HG03095 (cell line): Measurements from ENCODE around the gene NMNAT2.
"Not testable (repeated sequence)": the region's sequence is repeated elsewhere in the genome, so short reads cannot be mapped to it uniquely, and the experiment has no call there.

Experiments used
- ATAC-seq: cut with Tn5 transposase; IDR thresholded peaks from one replicate; pipeline ENCODE4 v1.9.1; 2021; ENCODE audit warnings: moderate library complexity; ENCODE audit not compliant: unreplicated experiment

Gene NMNAT2

GRCh38 chr1:183419399-183419798 is 1.2 kb upstream of the NMNAT2 start:
- ATAC-seq: no peak

- no peak for ATAC-seq
Measured at GRCh38 chr1:183418696-183419095, 516 bp upstream of the NMNAT2 start.

DNA sequence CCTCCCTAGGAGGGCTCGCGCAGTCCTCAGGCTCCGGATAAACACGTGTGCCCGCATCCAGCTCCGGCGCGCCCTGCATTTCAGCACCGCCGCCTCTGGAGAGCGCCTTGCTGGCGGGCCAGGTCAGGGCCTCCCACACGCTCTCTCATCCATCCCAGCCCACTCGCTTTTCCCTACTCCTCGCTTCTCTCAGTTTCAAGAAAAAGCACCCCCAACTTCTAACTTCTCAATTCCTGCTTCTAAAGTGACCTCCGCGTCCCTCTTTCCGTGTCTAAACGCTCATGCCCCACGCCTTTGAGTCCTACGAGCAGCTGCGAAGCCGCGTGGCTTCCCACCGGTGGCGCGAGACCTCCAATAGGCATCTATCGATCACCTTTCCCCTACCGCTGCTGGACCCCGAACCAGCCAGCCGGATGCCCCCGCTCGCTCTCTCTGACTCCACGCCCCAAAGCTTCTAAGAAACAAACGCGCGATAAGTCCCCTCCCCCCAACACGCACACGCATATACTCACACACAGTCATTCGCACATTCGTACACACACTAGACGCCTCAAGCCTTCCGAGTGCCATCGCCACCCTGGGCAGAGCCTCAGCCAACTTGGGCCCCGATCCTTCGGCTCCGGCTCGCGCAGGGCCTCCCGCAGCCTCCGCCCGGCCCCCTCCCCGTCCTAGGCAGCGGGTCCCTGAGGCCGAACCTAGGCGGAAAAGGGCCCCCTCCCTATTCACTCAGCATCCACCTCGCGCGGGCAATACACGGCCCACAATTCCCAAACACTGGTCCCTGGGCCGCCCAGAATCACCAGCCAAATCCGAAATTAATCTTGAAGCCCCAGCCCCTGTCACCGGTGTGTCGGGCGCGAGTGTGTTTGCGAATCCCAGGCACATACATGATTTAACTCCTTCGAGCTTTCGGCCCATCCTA is 1.1 kb downstream of the NMNAT2 start:
- ATAC-seq: no peak

DNA sequence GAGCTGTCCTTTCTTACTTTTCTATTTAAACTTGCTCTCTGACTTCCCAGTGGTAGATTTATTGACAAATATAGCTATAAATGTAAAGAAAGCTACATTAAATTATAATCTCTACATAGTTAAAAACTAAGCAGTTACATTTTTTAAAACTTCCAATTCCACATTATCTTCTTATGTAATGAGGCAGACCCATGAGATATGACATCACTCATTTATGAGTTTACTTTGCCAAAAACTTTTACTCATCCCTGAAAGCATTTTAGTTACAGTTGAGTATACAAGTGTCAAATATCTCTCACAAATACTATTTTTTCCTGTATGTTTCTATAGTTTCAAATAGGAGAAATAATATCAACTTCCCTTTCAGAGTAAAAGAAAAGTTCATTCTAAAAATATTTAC is 3.8 kb downstream of the NMNAT2 start:
- ATAC-seq: no peak

DNA sequence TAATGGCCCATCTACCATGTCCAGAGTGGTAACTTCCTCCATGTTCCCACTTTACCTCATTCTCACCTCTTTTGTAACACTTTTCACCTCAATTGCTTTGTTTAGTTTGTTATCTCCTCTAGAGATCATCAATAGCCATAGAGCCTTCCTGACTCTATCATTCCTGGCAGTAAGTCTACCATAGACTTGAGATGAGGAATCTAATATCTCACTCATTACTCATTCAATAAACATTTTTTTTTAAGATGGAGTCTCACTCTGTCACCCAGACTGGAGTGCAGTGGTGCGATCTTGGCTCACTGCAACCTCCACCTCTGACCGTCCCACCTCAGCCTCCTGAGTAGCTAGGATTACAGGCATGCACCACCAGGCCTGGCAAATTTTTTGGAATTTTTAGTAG is 7.1 kb downstream of the NMNAT2 start:
- no peak for ATAC-seq

- no peak for ATAC-seq
Measured at GRCh38 chr1:183407961-183408360, 10.2 kb downstream of the NMNAT2 start.

DNA sequence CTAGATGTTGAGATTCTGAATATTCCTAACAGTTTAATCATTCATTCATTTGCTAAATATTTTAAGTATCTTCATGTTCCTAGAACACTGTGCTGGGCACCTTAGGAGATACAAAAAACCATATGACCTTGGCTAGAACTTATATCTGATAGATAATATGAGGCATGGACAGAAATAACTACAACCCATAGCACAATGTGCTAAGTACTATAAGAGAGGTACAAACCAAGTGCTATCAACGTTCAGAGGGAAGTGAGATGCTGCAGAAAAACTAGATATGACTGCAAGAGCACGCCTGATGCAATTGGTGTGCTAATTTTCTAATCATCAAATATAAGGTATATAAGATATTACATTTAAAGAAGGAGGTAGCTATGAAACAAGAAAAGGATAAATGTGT is 10.7 kb downstream of the NMNAT2 start:
- no peak for ATAC-seq

- ATAC-seq: no peak
Measured at GRCh38 chr1:183404476-183404875, 13.7 kb downstream of the NMNAT2 start.

GRCh38 chr1:183403498-183403897 is 14.7 kb downstream of the NMNAT2 start:
- ATAC-seq: no peak

- not testable (repeated sequence) for ATAC-seq
Measured at GRCh38 chr1:183401565-183401964, 16.6 kb downstream of the NMNAT2 start.

- ATAC-seq: no peak
Measured at GRCh38 chr1:183394435-183394834, 23.7 kb downstream of the NMNAT2 start.

- ATAC-seq: no peak
Measured at GRCh38 chr1:183391863-183392262, 26.3 kb downstream of the NMNAT2 start.

DNA sequence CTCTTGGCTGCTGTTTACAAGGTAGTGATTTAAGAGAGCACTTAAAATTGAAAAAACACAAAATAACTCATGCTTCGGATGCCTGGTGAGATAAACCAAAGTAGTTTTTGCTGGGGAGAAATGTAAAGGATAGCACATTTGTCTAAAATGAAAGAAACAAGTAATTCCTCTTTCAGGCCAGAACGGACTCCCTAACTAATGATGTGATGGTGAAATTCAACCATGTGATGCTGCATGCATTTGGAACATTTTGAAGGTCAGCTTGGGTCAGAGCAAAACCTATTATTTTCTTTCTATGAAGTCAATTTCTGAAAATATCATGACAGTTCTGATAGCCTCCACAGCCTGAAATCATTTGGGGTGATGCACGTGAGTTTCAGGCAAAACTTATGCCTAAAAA is 27.6 kb downstream of the NMNAT2 start:
- no peak for ATAC-seq

DNA sequence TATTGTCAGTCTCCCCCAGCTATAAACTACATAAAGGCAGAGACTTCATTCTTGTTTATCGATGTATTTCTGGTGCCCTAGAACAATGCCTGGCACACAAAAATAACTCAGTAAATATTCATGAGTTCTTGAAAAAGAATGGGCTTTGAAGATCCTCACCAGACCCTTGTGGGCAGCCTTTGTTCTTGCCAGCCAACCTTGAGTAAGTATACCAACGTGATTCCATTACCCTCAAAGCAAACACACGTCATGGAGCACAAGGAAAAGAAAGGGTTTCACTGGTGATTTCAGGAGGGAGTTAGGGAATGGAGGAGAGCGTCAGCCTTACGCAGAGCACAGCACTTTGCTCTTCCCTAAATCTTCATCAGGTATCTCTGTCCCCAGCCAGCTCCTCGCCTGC is 29.4 kb downstream of the NMNAT2 start:
- ATAC-seq: no peak

DNA sequence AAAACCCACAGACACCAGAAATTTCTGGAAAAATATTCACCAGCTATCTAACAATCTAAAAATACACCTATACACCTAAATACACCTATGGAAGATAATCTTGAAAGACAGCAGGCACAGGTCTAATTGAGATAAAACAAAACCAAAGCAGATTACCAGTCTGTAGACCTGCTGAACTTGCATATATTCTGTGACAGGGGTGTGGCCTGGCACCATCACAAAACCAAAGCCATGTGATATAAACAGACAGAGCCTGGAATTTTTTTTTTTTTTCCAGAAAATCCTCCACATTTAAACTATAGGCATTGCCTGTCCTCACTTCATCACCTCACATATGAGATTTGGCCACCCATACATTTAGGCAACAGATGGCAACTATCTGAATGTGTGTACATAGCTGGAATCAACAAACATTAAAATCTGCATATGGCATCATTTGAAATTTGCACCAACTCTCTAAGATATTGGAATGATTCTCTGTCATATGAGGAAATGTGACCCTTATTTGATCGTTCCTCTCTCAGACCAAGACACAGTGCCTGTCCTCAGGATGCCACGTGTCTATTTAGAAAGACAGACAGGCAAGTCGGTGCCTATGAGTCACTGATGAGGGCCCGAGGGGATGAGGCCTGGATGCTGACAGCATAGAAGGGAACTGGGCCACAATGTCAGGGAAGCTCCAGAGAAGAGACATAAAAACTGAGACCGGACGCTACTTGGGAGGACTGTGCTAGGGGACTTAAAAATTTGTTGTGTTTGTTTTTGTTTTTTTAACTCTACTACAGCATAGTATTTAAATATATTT is 32.6 kb downstream of the NMNAT2 start:
- ATAC-seq: no peak

DNA sequence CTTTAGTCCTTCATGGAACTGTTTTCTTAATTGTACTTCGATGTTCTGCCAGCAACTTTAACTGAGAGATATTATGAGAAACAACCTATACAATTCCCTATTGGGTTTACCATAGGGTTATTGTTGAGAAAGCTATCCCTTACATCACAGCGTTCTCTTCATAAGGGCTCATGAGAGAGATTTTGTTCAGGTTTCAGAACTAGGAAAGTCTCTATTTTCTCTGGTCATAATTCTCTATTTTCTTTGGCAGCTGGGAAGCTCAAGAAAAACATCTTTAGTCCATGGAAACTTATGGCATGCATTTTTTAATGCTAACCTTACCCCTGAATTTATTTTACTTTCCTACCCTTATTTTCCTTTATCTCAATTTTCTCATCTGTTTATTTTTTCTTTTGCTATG is 38.2 kb downstream of the NMNAT2 start:
- no peak for ATAC-seq

DNA sequence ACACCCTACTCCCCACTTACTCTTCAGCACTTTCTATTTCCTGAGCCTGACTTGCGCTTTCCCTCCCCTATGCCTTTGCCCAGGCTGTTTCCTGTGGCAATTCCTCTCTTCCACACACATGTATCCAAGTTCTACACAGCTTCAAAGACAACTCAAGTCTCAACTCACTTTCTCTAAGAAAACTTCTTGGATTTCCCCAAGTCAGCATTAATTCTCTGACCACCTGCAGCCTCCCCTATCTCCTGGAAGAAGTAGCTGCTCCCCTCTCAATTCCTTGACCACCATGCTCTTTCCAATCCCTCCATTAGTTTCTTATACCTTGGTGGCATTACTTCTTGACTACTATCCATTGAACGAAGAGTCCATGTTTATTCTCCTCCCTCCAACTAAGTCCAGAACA is 42.8 kb downstream of the NMNAT2 start:
- no peak for ATAC-seq

GRCh38 chr1:183374825-183375224 is 43.4 kb downstream of the NMNAT2 start:
- ATAC-seq: no peak

GRCh38 chr1:183372586-183373230 is 45.5 kb downstream of the NMNAT2 start:
- ATAC-seq: no peak

GRCh38 chr1:183370399-183371058 is 47.7 kb downstream of the NMNAT2 start:
- ATAC-seq: no peak
